ENCODE measurements around the gene SLC44A5.

DNA sequence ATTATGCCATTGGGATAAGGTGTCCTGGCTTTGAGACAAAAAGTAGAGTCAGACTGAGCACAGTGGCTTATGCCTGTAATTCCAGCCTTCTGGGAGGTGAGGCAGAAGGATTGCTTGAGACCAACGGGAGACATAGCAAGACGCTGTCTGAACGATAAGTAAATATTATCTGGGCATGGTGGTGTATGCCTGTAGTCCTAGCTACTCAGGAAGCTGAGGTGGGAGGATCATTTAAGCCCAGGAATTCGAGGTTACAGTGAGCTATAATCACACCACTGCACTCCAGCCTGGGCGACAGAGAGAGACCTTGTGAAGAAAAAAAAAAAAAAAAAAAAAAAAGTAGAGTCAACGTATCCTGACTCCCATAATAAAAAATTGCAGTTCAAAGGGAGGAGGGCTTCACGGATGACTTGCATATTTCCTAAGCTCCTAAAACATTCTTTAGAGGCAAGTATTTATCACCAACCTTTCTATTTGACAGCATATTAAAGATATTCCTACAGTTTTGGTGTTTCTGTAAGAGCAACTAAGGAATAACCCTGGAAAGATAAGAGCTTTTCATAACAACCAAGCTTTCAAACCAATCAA is 141.2 kb downstream of the SLC44A5 start:
- TF ChIP-seq, protein P1, sequence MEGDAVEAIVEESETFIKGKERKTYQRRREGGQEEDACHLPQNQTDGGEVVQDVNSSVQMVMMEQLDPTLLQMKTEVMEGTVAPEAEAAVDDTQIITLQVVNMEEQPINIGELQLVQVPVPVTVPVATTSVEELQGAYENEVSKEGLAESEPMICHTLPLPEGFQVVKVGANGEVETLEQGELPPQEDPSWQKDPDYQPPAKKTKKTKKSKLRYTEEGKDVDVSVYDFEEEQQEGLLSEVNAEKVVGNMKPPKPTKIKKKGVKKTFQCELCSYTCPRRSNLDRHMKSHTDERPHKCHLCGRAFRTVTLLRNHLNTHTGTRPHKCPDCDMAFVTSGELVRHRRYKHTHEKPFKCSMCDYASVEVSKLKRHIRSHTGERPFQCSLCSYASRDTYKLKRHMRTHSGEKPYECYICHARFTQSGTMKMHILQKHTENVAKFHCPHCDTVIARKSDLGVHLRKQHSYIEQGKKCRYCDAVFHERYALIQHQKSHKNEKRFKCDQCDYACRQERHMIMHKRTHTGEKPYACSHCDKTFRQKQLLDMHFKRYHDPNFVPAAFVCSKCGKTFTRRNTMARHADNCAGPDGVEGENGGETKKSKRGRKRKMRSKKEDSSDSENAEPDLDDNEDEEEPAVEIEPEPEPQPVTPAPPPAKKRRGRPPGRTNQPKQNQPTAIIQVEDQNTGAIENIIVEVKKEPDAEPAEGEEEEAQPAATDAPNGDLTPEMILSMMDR (IDR thresholded peaks at IDR 0.05) = no peak
- no peak for TF ChIP-seq POLR2AphosphoS5 (IDR thresholded peaks at IDR 0.05)
- no peak for TF ChIP-seq EP300 (IDR thresholded peaks at IDR 0.05)
- TF ChIP-seq POLR2A (IDR thresholded peaks at IDR 0.05) = no peak
